Right ventricle myocardium superior (tissue), 1 donor: ENCODE results near the gene PMP22. TPM values are rescaled to one million over a fixed set of nuclear protein-coding genes. Genes with fewer than 3 reads are reported as not detected.

Experiments
- ATAC-seq: fragments of 200-7000 bp; cut with Tn5 transposase; one replicate; pipeline ENCODE4 v1.9.1; 2020; ENCODE audit warnings: mild to moderate bottlenecking; ENCODE audit not compliant: poor library complexity
- DNase-seq: peaks from one replicate; pipeline ENCODE4 v3.0.0-alpha.2; 2020
- intact Hi-C: fragments of 100-400 bp; cut with DNase I; formaldehyde crosslinking; loops from one replicate; pipeline ENCODE4 v1.11.2; 2022
- total RNA-seq: library from RNA; stranded (reverse); fragmentation: NEBNext Ultra II Directional; extraction: Animal tissue kit (Norgen Biotek cat#: 25700); gene quantifications from one replicate; pipeline ENCODE4 v1.2.1, GENCODE V29; 2021
- donor health status: DM: no; HTN: yes; CAD: no; lungs with severe emphysema.

PMP22 gene
- total RNA-seq, 1 donor from 2014 or later, result 183 TPM

DNA sequence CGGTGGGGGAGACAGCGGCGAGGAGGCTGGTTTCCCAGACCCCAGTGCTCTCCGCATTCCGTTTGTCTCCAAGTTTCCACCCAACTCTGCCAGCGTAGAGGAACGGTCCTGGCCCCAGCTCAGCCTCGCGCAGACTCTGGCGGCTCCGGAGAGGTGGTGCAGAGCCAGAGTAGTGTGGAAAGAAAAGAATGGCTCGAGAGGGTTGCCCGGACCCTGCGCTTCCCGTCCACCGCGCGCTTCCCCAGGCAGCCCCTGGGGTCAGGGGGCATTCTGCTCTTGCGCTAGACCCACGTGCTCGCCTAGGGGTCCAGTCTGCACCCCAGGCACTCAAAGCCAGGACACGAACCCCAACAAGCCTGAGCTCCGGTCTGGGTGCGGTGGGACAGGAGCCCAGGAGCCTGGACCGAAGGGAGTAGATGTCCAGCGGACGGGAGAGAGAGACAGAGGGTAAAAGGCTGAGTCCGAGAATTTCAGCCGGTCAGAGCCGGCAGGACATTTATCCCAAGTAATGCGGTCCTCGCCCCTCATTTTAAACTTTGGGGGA, 3.8 kb downstream of the PMP22 start:
- intact Hi-C loops, result loop anchor here (2.0 to 5.0 kb wide), 2 partner anchors 196 to 241 kb away; no protein-coding TSS in a partner anchor
- ATAC-seq, result peak; percentile 24
- DNase-seq, result peak; percentile 72

DNA sequence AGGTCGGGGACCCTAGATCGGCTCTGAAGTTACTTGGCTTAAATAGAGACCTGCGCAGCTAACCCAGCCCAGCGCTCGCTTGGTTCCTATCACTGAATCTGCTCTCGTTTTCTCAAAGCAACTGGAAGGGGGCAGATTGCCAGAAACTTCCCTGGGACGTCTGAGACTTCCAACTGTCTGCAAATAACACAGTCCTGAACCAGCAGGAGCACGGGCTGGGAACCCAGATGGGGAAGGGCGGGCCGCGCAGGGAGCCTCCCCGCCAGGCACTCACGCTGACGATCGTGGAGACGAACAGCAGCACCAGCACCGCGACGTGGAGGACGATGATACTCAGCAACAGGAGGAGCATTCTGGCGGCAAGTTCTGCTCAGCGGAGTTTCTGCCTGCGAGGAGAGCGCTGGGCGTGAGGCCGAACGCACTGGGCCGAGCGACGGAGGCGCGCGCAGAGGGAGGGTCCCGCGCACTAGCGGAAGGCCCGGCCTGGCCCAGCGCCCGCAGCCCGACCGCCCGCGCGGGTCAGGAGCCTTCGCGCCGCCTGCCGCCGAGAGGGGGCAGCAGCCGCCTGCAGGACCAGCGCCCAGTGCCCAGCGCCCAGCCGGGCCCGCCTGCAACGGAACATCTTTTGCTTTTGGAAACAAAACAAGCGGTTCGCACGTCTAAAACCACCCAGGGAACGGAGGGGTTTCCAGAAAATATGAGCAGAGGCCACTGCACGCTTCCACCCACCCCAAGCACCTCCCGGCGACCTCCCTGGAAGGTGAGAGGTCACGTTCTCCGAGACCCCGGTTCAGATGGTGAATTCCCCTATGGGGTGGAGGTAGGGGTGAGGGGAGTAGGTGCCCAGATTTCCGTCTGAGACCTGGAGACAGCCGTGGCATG, 4.5 kb downstream of the PMP22 start:
- peak; percentile 68 for ATAC-seq
- DNase-seq, result peak; percentile 92
- intact Hi-C loops, result loop anchor here (2.0 to 5.0 kb wide), 2 partner anchors 197 to 242 kb away; no protein-coding TSS in a partner anchor

DNA sequence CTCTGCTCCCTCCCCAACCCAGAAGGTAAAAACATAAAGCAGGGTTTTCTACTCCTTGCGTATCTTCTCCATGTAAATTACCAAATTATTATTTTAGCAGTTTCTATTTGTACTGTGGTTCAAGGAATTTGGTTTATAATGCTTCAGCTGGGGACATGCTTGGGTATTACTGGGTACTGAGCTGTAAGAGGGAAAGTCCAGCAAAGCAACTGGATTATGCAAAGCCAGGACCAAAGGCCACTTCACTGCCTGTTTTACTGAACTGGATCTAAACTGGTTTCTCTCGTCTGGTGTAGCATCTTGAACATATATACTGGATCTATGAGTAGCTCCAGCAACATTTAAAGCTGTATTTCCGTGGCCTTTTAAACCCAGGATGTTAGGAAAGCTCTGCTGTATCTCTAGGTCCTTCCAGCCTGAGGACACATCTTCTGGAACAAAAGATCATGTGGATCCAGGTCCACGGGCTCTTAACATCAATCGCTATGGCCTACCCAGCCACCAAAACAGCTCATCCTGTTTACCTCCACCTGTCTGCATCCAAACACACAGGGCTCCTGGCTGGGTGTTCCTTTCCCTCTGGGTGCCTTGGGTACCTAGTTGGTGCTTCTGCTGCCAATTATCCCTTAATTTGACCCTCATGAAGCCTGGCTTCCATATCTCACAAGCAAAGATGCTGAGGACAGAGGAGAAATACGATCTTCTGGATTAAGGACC, 7.2 kb downstream of the PMP22 start:
- DNase-seq, result no peak
- intact Hi-C loops, result no loop called here
- ATAC-seq, result no peak

DNA sequence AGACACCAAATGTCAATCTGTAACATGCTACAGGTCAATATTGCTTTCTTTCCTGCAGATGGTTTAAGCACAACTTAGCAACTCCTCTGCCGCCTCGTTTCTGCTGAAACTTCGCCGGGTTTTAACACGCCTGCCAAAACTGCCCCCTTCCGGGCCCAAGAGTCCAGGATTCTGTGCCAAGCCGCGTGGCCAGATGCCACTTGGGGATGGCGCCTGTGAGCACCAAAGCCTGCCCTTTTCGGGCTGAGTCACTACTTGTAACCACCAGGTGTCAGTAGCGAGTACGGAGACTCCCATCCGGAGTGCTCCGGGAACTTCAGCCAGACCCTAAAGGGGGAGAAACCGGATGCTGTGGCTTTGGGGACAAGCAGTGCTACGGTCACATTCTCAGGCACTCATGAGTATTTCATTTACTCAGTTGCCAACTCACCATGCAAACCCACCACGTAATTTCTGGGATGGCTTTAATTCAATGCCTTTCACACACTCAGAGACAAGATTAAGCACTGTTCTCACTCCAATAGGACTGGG, 7.8 kb downstream of the PMP22 start:
- intact Hi-C loops, result no loop called here
- DNase-seq (peak; percentile 91), ATAC-seq (peak; percentile 55)

DNA sequence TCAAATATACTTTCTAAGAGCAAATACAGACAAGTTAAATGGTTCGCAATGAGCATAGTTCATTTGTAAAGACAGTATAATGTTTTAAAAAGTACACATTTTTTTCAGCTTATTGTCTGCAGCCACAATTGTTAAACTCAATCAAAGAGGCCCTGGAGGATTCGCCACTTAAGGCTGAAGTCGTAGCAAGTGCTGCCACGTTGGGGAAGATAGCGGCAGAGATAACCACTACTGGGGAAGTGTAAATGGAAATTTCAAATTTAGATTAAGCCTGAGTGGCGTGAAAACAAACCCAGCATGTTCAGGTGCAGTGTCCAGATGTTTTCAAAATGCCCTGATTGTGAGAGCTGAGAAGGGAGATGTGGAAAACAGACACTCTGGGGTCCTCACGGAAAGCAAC, 8.4 kb downstream of the PMP22 start:
- intact Hi-C loops, result no loop called here
- ATAC-seq, result no peak
- no peak for DNase-seq

DNA sequence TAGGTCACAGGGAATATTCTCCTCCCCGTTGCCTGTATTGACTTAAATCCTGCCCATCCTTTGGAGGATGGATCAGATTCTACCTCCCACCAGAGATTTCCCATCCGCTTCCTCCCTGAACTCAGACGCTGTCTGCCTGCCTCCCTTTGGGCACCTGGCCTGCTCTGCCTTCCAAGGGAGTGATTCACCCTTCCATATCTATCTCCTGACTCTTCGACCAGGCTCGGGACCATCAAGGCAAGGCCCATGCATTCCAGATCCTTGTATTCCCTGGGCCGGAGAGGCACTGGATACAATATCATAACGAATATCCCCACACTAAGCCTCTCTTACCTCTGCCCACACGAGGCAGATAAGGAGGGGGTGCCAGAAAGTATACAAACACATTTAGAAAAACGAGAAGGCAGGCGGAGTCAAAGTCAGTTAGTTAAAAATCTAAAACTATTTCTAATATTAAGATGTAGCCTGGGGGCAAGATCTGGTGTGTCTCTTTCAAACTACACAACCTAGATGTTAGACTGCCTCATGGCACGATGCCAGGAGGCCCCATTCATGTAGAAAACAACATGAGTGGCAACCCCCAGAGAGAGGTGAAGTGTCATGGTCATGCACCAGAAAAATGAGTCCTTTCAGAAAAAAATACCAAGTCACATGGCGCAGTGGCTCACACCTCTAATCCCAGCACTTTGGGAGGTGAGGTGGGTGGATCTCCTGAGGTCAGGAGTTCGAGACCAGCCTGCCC, 9.2 kb downstream of the PMP22 start:
- DNase-seq (no peak), ATAC-seq (no peak)
- intact Hi-C loops, result no loop called here

DNA sequence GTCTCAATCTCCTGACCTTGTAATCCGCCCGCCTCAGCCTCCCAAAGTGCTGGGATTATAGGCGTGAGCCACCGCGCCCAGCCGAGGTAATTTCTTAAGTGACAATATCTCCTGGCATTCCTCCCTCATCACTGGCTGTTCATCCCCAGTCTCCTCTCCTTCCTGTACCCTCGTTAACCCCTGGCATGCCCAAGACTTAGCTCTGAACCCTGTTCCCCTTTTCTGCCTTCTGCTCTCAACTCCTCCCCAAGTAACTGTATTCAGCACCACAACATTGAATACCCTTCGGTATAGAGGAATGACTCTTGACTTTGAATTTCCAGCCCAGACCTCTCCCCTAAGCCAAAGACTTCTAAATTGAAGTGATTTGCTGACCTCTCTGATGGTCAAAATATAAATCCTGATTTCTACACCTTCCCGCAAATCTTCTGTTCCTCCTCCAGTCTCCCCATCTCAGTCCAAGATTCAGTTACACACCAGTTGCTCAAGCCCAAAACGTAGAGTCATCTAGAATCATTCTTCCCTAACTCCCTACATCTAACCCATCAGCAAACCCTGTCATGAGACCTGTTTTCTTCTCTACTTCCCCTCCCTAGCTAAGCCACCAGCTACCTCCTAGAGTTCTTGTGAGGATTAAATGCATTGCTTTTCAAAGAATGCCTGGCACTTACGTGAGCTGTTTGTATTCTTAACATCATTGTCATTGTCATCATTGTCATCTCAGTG, 14.8 kb downstream of the PMP22 start:
- ATAC-seq (no peak), DNase-seq (no peak)
- intact Hi-C loops, result no loop called here

DNA sequence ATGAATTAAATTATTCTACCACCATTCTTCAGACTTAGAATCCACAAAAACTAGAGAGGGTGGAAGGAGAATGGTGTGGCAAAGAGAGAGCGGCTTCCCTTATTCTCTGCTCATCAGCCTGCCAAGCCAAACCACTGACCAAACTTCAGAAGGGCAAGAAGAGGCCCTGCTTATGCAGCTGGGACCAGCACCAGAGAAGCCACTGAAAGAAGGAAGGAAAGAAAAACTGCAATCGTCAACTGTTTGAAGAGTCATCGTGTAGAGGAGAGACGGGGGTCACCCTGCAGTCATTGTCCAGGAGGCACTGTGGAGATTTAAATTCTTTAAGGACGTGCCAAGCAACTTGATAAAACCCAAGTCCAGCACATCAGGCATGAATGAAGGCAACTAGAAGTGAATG, 15.6 kb downstream of the PMP22 start:
- no peak for DNase-seq
- intact Hi-C loops, result no loop called here
- ATAC-seq, result peak; percentile 12

DNA sequence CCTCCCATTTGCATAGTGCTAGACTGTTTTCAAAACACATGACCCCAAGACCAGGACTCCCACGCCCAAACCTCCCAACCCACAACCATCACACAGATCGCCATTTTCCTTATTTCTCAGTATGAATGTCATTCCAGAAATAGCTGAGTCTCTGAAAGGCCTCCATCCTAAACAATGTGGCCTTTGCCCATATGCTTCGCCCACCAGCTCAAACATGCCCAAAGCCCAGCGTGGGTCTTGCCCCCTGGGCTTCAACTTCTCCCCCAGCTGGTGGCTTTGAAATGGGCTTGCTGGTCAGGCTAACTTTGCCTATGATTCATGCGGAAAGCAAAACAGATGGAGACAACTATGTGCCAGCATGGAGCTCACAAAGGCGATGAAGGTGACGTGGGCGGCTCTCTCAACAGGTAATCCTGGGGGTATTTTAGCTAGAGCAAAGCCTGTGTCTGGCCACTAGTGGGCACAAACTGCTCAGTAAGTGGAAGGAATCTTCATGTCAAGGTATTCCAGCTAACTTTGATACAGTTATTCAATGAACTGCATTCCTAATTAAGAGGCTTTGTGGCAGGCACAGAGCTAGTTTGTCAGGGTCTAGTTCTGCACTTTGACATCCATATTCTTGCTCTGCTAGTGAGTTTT, 17.1 kb downstream of the PMP22 start:
- intact Hi-C loops, result no loop called here
- DNase-seq (no peak), ATAC-seq (no peak)

DNA sequence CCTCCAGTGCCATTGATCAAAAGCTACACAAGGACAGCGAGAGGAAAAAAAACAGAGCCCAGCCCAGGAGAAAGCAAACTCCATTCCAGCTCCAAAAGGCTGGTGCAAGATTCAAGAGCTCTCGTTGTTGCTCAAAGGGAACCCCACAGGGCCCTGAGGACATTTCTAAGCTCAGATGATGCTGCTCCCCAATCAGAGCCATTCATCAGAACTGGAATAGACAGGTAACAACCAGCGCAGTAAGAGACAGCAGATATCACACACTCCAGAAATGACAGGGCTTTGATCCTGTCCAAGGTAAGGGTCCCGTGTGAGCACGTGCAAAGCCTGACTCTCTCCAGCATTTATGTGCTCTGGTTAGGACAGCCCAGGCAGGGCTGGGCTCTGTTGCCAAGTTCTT, 20.1 kb downstream of the PMP22 start:
- no peak for DNase-seq
- no peak for ATAC-seq
- intact Hi-C loops, result no loop called here

DNA sequence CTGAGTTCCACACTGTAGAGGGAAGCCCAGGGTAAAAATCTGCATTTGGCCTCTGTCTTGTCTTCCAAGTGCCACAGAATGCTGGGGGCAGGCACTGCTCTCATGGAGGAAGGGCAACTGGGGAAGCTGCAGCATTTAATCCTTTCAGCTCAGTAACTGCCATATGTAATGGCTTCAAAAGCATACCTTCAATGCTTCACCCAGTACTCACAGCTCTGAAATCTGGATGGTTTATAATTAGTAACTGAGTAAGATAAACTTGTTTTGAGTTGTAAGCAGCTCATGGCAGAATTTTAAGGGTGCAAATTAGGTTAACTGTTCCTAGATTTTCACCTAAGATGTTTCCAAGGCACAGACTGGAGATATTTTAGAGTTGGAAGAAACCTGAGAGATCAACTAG, 24.5 kb downstream of the PMP22 start:
- DNase-seq (no peak), ATAC-seq (peak; percentile 24)
- intact Hi-C loops, result no loop called here

DNA sequence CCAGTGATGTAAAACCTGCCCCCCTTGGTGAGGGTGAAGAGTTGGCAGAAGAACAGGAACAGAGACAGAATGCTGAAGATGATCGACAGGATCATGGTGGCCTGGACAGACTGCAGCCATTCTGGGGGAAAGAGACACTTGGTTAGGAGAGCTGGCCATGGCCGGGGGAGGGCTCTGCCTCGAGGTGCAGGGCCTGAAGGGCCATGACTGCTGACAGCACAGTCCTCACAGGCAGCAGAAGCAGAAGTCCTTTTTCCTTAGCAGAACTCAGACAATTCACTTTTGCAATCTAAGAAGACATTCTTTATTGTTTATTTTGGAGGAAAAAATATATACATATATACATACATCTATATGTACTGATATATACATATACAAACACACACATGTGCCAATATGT, 25.6 kb downstream of the PMP22 start:
- intact Hi-C loops, result no loop called here
- ATAC-seq (peak; percentile 30), DNase-seq (no peak)

DNA sequence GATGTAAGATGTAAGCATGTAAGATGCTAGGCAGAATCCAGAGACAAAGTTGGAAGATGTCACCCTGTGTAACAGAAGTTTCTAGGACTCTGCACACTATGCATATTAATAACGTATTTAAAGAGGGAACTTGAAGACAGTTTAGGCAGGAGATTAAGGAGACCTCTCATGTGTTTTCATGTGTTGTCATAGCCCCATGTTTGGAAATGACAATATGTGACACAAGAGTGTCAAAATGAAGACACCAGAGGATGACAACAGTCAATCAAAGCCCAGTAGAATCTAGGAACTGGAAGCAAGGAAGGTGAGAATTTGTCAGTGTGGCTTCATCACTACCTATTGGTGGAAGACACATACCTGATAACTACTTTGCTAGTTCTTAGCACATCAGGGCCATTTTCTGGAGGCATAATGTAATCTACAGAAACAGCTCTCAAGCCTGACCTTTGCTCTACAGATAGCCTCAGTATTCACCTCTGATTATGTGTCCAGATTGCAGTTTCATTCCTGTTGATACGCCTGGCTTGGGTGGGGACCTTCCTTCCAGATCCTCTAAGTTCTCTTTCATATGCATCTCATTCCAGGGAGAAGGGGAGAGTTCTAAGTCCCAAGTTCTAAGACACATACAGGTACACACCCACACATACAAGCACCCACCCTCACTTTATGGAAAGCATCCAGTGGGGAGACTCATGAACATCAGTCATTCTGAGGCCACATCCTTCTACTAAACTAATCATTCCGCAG, 26.3 kb downstream of the PMP22 start:
- intact Hi-C loops, result no loop called here
- ATAC-seq, result no peak

DNA sequence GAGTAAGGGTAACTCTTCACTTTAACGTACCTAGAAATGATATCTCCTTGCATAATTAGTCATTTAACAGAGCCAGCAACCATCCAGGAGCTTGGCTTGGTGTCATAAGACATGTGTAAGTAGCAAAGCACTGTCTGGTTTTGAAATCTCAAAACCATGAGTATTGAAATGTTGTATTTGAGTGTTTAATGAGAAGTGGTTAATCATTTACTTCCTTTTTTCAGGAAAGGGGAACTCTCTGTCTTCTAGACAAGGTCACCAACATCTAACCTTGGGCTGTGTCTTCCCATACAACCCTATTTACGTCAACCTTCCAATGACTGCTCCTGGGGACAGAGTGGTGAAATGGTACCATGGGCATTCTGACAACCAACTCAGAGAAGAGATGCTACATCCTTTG, 27.1 kb downstream of the PMP22 start:
- DNase-seq (no peak), ATAC-seq (peak; percentile 15)
- intact Hi-C loops, result no loop called here

More for the DNA sequence above, 26.3 kb downstream of the PMP22 start:
- no peak for DNase-seq

DNA sequence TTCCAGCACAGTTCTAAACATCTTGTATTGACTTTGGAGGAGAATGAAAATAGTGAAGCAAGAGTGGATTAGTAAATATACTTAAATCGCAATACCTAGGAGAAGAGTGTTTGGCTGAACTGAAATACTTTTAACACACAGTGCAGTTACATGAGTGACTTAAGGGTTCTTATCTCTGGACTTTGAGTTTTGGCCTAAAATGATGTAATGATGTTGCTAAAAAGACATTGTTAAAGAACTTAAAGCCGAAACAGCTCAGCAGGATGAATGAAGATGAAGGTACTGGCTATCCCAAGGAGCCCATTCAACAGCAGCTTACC, 28.1 kb downstream of the PMP22 start:
- no peak for DNase-seq
- no peak for ATAC-seq
- intact Hi-C loops, result no loop called here

DNA sequence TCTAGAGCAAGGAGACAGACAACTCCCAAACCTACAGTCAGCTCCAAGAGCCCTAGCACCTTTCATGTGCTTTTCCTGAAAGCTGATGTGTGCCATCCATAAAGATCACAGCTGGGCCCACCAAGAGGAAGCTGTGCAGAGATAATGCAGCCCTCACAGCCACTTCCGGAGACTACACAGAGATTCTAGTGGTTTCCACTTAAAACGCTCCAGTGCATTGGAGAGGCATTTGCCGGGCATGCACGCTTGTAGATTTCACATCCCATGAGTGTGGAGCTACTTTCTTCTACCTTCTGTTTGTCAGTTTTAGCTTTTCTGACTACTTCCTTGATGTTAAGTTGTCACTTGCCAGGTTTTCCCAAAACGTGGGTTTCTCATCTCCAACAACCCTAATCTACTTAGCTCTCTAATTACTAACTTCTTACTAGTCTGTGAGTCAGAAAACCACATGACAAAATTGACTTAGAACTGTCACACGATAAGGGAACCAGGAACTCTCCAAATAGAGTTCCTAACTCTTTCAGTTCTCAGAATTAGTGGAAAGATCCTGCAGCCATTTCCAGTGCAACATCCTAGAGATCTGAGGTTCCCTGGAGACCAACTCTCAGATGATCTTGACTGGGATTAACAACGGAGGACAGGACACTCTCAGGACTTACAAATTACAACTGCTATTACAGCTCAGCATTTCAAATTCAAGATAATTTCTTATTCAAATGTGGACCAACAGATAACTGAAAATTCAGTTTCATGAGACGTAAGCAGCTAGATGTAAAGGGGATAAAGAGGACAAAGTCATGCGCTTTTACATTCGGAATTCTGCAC, 28.6 kb downstream of the PMP22 start:
- ATAC-seq (no peak), DNase-seq (no peak)
- intact Hi-C loops, result no loop called here
